SJCRH30 (cell line): ENCODE data around the gene TRIM5. TPM values are rescaled to one million over a fixed set of nuclear protein-coding genes. Genes with fewer than 3 reads are reported as not detected.
A peak's percentile ranks its signal among the peaks of the same experiment; 100 is the strongest.
"Not testable (repeated sequence)": the region's sequence is repeated elsewhere in the genome, so short reads cannot be mapped to it uniquely, and the experiment has no call there.

Experiments
- DNase-seq, 2 experiments: peaks; one replicate each; pipeline ENCODE4 v3.0.0-alpha.2; 2015 to 2020
- H3K27ac ChIP-seq: fragments of 250-450 bp; sonication (Bioruptor Pico); 2 replicates; pipeline ENCODE4 v1.5.1; 2020; ENCODE audit warnings: mild to moderate bottlenecking, moderate library complexity
- H3K27me3 ChIP-seq: fragments of 250-450 bp; sonication (Bioruptor Pico); 2 replicates; pipeline ENCODE4 v1.5.1; 2020; ENCODE audit warnings: mild to moderate bottlenecking, moderate library complexity
- H3K36me3 ChIP-seq: fragments of 250-450 bp; sonication (Bioruptor Pico); 2 replicates; pipeline ENCODE4 v1.5.1; 2020; ENCODE audit warnings: mild to moderate bottlenecking, moderate library complexity
- H3K4me1 ChIP-seq: fragments of 250-450 bp; sonication (Bioruptor Pico); 2 replicates; pipeline ENCODE4 v1.5.1; 2020; ENCODE audit warnings: mild to moderate bottlenecking, moderate library complexity
- H3K4me3 ChIP-seq: fragments of 250-450 bp; sonication (Bioruptor Pico); 2 replicates; pipeline ENCODE4 v1.5.1; 2020; ENCODE audit warnings: mild to moderate bottlenecking, moderate library complexity
- H3K9me3 ChIP-seq: fragments of 250-450 bp; sonication (Bioruptor Pico); replicated peaks from 2 replicates; pipeline ENCODE4 v1.5.1; 2020; ENCODE audit warnings: mild to moderate bottlenecking, moderate library complexity
- total RNA-seq: library from RNA; depleted of rRNA; stranded (reverse); fragments of >200 nt; shearing (Covaris generic); gene quantifications from 2 replicates; pipeline ENCODE4 v1.2.3, GENCODE V29; 2014

The TRIM5 gene
- total RNA-seq, 1 experiment from 2014 or later: 10.2 TPM

GRCh38 chr11:5696210-5696609 lies 11.3 kb upstream of the TRIM5 start:
- peaks cover 7% of the 10 kb centered on the region; the same call in 1 of the 2 replicates for H3K4me1 ChIP-seq
- peak; percentile 27 to 32 for DNase-seq
- no peaks in the 10 kb centered on the region for H3K36me3 ChIP-seq
- H3K9me3 ChIP-seq: no peaks in the 10 kb centered on the region
- no peak overlapping the region for H3K4me3 ChIP-seq
- no peak overlapping the region for H3K27ac ChIP-seq
- 0 out of 2 replicates have a peak, but pooled peaks cover 3% of the 10 kb centered on the region for H3K27me3 ChIP-seq

- H3K27me3 ChIP-seq: 0 out of 2 replicates have a peak, but pooled peaks cover 3% of the 10 kb centered on the region
- no peaks in the 10 kb centered on the region for H3K36me3 ChIP-seq
- no peak overlapping the region for H3K4me3 ChIP-seq
- no peak for DNase-seq
- peaks cover 7% of the 10 kb centered on the region; the same call in 1 of the 2 replicates for H3K4me1 ChIP-seq
- H3K9me3 ChIP-seq: no peaks in the 10 kb centered on the region
- H3K27ac ChIP-seq: no peak overlapping the region
These were observed 10.7 kb upstream of the TRIM5 start for GRCh38 chr11:5695580-5695979.

- Histone ChIP-seq H3K27me3 (0 out of 2 replicates have a peak, but pooled peaks cover 3% of the 10 kb centered on the region), H3K4me3 (no peak overlapping the region), H3K27ac (no peak overlapping the region), H3K36me3 (no peaks in the 10 kb centered on the region), H3K9me3 (no peaks in the 10 kb centered on the region), H3K4me1 (peaks cover 7% of the 10 kb centered on the region; the same call in 1 of the 2 replicates)
- no peak for DNase-seq
These were observed 9.8 kb upstream of the TRIM5 start for GRCh38 chr11:5694642-5695041.

- no peak for DNase-seq
- no peaks in the 10 kb centered on the region for H3K27me3 ChIP-seq
- no peak overlapping the region for H3K27ac ChIP-seq
- peaks cover 7% of the 10 kb centered on the region; the same call in 1 of the 2 replicates for H3K4me1 ChIP-seq
- H3K9me3 ChIP-seq: no peaks in the 10 kb centered on the region; the same call in 1 of the 2 replicates
- no peaks in the 10 kb centered on the region for H3K36me3 ChIP-seq
- no peak overlapping the region for H3K4me3 ChIP-seq
These were observed 7.1 kb upstream of the TRIM5 start for GRCh38 chr11:5691964-5692361.

- H3K27ac ChIP-seq, DNase-seq, H3K27me3 ChIP-seq, H3K4me1 ChIP-seq, H3K4me3 ChIP-seq, H3K36me3 ChIP-seq, H3K9me3 ChIP-seq: not testable (repeated sequence)
These were observed 6.5 kb upstream of the TRIM5 start for GRCh38 chr11:5691238-5691963.

- H3K9me3 ChIP-seq: no peaks in the 10 kb centered on the region; the same call in 1 of the 2 replicates
- peak overlapping the region; percentile 9; the same call in 1 of the 2 replicates for H3K4me3 ChIP-seq
- H3K36me3 ChIP-seq: no peaks in the 10 kb centered on the region
- no peaks in the 10 kb centered on the region for H3K27me3 ChIP-seq
- no peaks in the 10 kb centered on the region for H3K4me1 ChIP-seq
- H3K27ac ChIP-seq: no peak overlapping the region
- DNase-seq: no peak
These were observed 5.9 kb upstream of the TRIM5 start for GRCh38 chr11:5690736-5691135.

- Histone ChIP-seq H3K4me1 (no peaks in the 10 kb centered on the region), H3K27ac (no peak overlapping the region), H3K36me3 (no peaks in the 10 kb centered on the region), H3K4me3 (peak overlapping the region; percentile 9; the same call in 1 of the 2 replicates), H3K27me3 (no peaks in the 10 kb centered on the region), H3K9me3 (no peaks in the 10 kb centered on the region; the same call in 1 of the 2 replicates)
- no peak for DNase-seq
These were observed 5.3 kb upstream of the TRIM5 start for GRCh38 chr11:5690216-5690615.

- H3K36me3 ChIP-seq: no peaks in the 10 kb centered on the region
- no peak within 1 kb of the TSS for H3K27ac ChIP-seq
- DNase-seq: peak in 1 of 2 experiments; percentile 6
- H3K9me3 ChIP-seq: no peaks in the 10 kb centered on the region; the same call in 1 of the 2 replicates
- H3K4me3 ChIP-seq: peak within 1 kb of the TSS; percentile 9; the same call in 1 of the 2 replicates
- H3K27me3 ChIP-seq: no peaks in the 10 kb centered on the region
- no peaks in the 10 kb centered on the region for H3K4me1 ChIP-seq
These were observed 4.7 kb upstream of the TRIM5 start, which contains the start of gene TRIM22 for GRCh38 chr11:5689551-5689983. Gene TRIM22, plus strand, starts transcription at chr11:5689790. Its CDS starts 6,443 bp downstream, at chr11:5696233.

- Histone ChIP-seq H3K27me3 (no peaks in the 10 kb centered on the region), H3K27ac (no peak overlapping the region), H3K4me1 (no peaks in the 10 kb centered on the region), H3K9me3 (no peaks in the 10 kb centered on the region; the same call in 1 of the 2 replicates), H3K4me3 (no peak overlapping the region), H3K36me3 (no peaks in the 10 kb centered on the region)
- no peak for DNase-seq
These were observed 3.6 kb upstream of the TRIM5 start for GRCh38 chr11:5688482-5688881.

GRCh38 chr11:5686426-5686825 lies 1.6 kb upstream of the TRIM5 start:
- no peaks in the 10 kb centered on the region; the same call in 1 of the 2 replicates for H3K9me3 ChIP-seq
- no peak overlapping the region for H3K27ac ChIP-seq
- no peak for DNase-seq
- H3K27me3 ChIP-seq: no peaks in the 10 kb centered on the region
- H3K4me1 ChIP-seq: no peaks in the 10 kb centered on the region
- H3K4me3 ChIP-seq: no peak overlapping the region
- H3K36me3 ChIP-seq: no peaks in the 10 kb centered on the region

GRCh38 chr11:5684036-5684645 lies 733 bp downstream of the TRIM5 start:
- Histone ChIP-seq H3K4me3 (peak overlapping the region; percentile 60), H3K27ac (peak overlapping the region; percentile 83), H3K4me1 (no peaks in the 10 kb centered on the region), H3K9me3 (no peaks in the 10 kb centered on the region; the same call in 1 of the 2 replicates), H3K27me3 (no peaks in the 10 kb centered on the region), H3K36me3 (no peaks in the 10 kb centered on the region)
- DNase-seq: no peak

GRCh38 chr11:5683620-5684019 lies 1.3 kb downstream of the TRIM5 start:
- not testable (repeated sequence) for H3K4me3 ChIP-seq, H3K4me1 ChIP-seq, H3K9me3 ChIP-seq, H3K36me3 ChIP-seq, DNase-seq, H3K27me3 ChIP-seq
- peak overlapping the region; percentile 83; the same call in 1 of the 2 replicates for H3K27ac ChIP-seq

- not testable (repeated sequence) for H3K27me3 ChIP-seq, H3K4me1 ChIP-seq, H3K27ac ChIP-seq, DNase-seq, H3K36me3 ChIP-seq, H3K9me3 ChIP-seq, H3K4me3 ChIP-seq
These were observed 1.9 kb downstream of the TRIM5 start for GRCh38 chr11:5682890-5683441.

GRCh38 chr11:5679811-5680210 lies 5.1 kb downstream of the TRIM5 start:
- Histone ChIP-seq H3K9me3 (no peaks in the 10 kb centered on the region), H3K27me3 (no peaks in the 10 kb centered on the region), H3K4me3 (no peak overlapping the region), H3K27ac (no peak overlapping the region), H3K36me3 (no peaks in the 10 kb centered on the region), H3K4me1 (no peaks in the 10 kb centered on the region)
- no peak for DNase-seq

- Histone ChIP-seq H3K27ac (no peak overlapping the region), H3K36me3 (no peaks in the 10 kb centered on the region), H3K27me3 (no peaks in the 10 kb centered on the region), H3K9me3 (no peaks in the 10 kb centered on the region), H3K4me3 (no peak overlapping the region), H3K4me1 (no peaks in the 10 kb centered on the region)
- no peak for DNase-seq
These were observed 10.5 kb downstream of the TRIM5 start for GRCh38 chr11:5674391-5674790.
